ENCODE data around the gene DCD. TPM values are rescaled to one million over a fixed set of nuclear protein-coding genes. Genes with fewer than 3 reads are reported as not detected.

Gene DCD
- total and polyA plus RNA-seq, 9 of the 15 experiments (the other 6 are each of a cell fraction or from before 2014, with no cell fraction given): not detected

GRCh38 chr12:54682674-54683073 lies 34.5 kb upstream of the DCD start:
- DNase-seq (ENCODE audit: extremely low read depth in 1 of 4, low spot score in 3 of 4): no peak
- H3K9me1 ChIP-seq (ENCODE audit: control insufficient read depth, insufficient read depth, low read length): no peaks in the 10 kb centered on the region
- H3K27ac ChIP-seq (ENCODE audit: extremely low read depth, low read depth, low read length): no peak overlapping the region
- no peak for ATAC-seq
- no peak overlapping the region for H2AFZ ChIP-seq (ENCODE audit: low read depth, low read length)
- CTCF ChIA-PET (ENCODE audit: low intra/inter-chr PET ratio): no interaction called here
- no peaks in the 10 kb centered on the region for H3K9me3 ChIP-seq (replicated peaks; ENCODE audit: control insufficient read depth, insufficient read depth, low read depth, low read length)
- H3K4me1 ChIP-seq (replicated peaks in 1 of 2; ENCODE audit: control insufficient read depth in 2 of 2, insufficient read depth in 2 of 2, low read length in 2 of 2): no peaks in the 10 kb centered on the region
- H3K27me3 ChIP-seq (ENCODE audit: control insufficient read depth in 2 of 2, insufficient read depth in 2 of 2, low read length in 2 of 2): 0 out of 5 replicates have a peak, but pooled peaks cover 0 to 5% of the 10 kb centered on the region in 2 experiments
- WGBS (ENCODE audit: insufficient coverage, low coverage, missing lambda C conversion rate): 0% methylated on average over 1 of the region's 1 CpG
- FAIRE-seq: no peak
- no TSS peak for BruUV-seq (replicated peaks)
- H3K36me3 ChIP-seq (ENCODE audit: control insufficient read depth, insufficient read depth, low read length): no peaks in the 10 kb centered on the region
- POLR2A ChIA-PET: no interaction called here
- TF ChIP-seq RNF219 (CRISPR knock-in tag; IDR thresholded peaks at IDR 0.05) (no peak), CXXC5 (CRISPR knock-in tag; IDR thresholded peaks at IDR 0.05) (no peak), BHLHE40 (IDR thresholded peaks at IDR 0.05; ENCODE audit: low read length) (no peak), ZNF239 (CRISPR knock-in tag; IDR thresholded peaks at IDR 0.05) (no peak), HDGF (IDR thresholded peaks at IDR 0.05) (no peak), JUND (IDR thresholded peaks at IDR 0.05; ENCODE audit: borderline replicate concordance, low read depth, low read length) (no peak), JUND (tag; IDR thresholded peaks at IDR 0.05; ENCODE audit: borderline replicate concordance, low read depth, low read length) (no peak), CBFA2T2 (conservative IDR thresholded peaks at IDR 0.05) (no peak), SNIP1 (IDR thresholded peaks at IDR 0.05; ENCODE audit: low read depth) (no peak), ZNF644 (tag; IDR thresholded peaks at IDR 0.05; ENCODE audit: low read depth) (no peak), XRCC4 (IDR thresholded peaks at IDR 0.05; ENCODE audit: extremely low read depth, insufficient read depth, insufficient read length) (no peak), ZKSCAN1 (IDR thresholded peaks at IDR 0.05; ENCODE audit: low read depth, low read length) (no peak), CCAR2 (IDR thresholded peaks at IDR 0.05; ENCODE audit: low read depth, low read length) (no peak), ZNF140 (CRISPR knock-in tag; IDR thresholded peaks at IDR 0.05) (no peak), CREM (IDR thresholded peaks at IDR 0.05; ENCODE audit: low read depth) (no peak), ZNF263 (CRISPR knock-in tag; IDR thresholded peaks at IDR 0.05; ENCODE audit: borderline replicate concordance) (no peak)
- no peak overlapping the region for H3K4me3 ChIP-seq
- in situ Hi-C loops (cut with MboI): no loop called here
- intact Hi-C loops (cut with micrococcal nuclease): no loop called here
- H4K20me1 ChIP-seq (replicated peaks; ENCODE audit: control insufficient read depth, insufficient read depth, low read length): no peaks in the 10 kb centered on the region
- no peaks in the 10 kb centered on the region for H3K79me2 ChIP-seq (ENCODE audit: control insufficient read depth, insufficient read depth, low read length)
- no peak overlapping the region for H3K9ac ChIP-seq (ENCODE audit: insufficient read depth in 1 of 2, low read depth in 2 of 2, low read length in 2 of 2)
- no peak overlapping the region for H3K4me2 ChIP-seq (ENCODE audit: insufficient read depth, low read length)
